Effector CD8-positive, alpha-beta T cell (primary cell): ENCODE data around the gene ZNF200.
A peak's percentile ranks its signal among the peaks of the same experiment; 100 is the strongest.
"Not testable (repeated sequence)": the region's sequence is repeated elsewhere in the genome, so short reads cannot be mapped to it uniquely, and the experiment has no call there.

Experiments
- DNase-seq: peaks from one replicate; lab custom pipeline; 2025; lab: John Stamatoyannopoulos, UW

Gene ZNF200

GRCh38 chr16:3254309-3254708 is 19.4 kb upstream of the ZNF200 start:
- no peak for DNase-seq

- no peak for DNase-seq
Observed at GRCh38 chr16:3252967-3253366, 18.0 kb upstream of the ZNF200 start.

GRCh38 chr16:3249451-3249850 is 14.5 kb upstream of the ZNF200 start:
- DNase-seq: no peak

GRCh38 chr16:3249020-3249419 is 14.1 kb upstream of the ZNF200 start:
- no peak for DNase-seq

- no peak for DNase-seq
Observed at GRCh38 chr16:3248596-3248995, 13.6 kb upstream of the ZNF200 start.

GRCh38 chr16:3246876-3247275 is 11.9 kb upstream of the ZNF200 start:
- DNase-seq: no peak

GRCh38 chr16:3246002-3246401 is 11.0 kb upstream of the ZNF200 start:
- DNase-seq: no peak

GRCh38 chr16:3243882-3244281 is 8.9 kb upstream of the ZNF200 start:
- DNase-seq: no peak

- no peak for DNase-seq
Observed at GRCh38 chr16:3242709-3243108, 7.8 kb upstream of the ZNF200 start.

- DNase-seq: no peak
Observed at GRCh38 chr16:3241761-3242160, 6.8 kb upstream of the ZNF200 start.

- peak; percentile 5 for DNase-seq
Observed at GRCh38 chr16:3235856-3236669, 1.1 kb upstream of the ZNF200 start.

- no peak for DNase-seq
Observed at GRCh38 chr16:3234543-3234856, 458 bp downstream of the ZNF200 start.

- no peak for DNase-seq
Observed at GRCh38 chr16:3223913-3224515, 10.9 kb downstream of the ZNF200 start.

- DNase-seq: no peak
Observed at GRCh38 chr16:3220839-3221238, 14.1 kb downstream of the ZNF200 start.

- DNase-seq: no peak
Observed at GRCh38 chr16:3216263-3216640, 18.7 kb downstream of the ZNF200 start.

- DNase-seq: no peak
Observed at GRCh38 chr16:3215601-3216262, 19.2 kb downstream of the ZNF200 start.

GRCh38 chr16:3214904-3215600 is 19.9 kb downstream of the ZNF200 start:
- no peak for DNase-seq

GRCh38 chr16:3212567-3212966 is 22.4 kb downstream of the ZNF200 start:
- DNase-seq: no peak

- DNase-seq: no peak
Observed at GRCh38 chr16:3212006-3212405, 23.0 kb downstream of the ZNF200 start.

- no peak for DNase-seq
Observed at GRCh38 chr16:3207086-3207953, 27.6 kb downstream of the ZNF200 start.

- DNase-seq: not testable (repeated sequence)
Observed at GRCh38 chr16:3205939-3206338, 29.0 kb downstream of the ZNF200 start.
